Prostate gland (tissue), 2 donors: ENCODE measurements around the gene ARHGAP26. TPM values are rescaled to one million over a fixed set of nuclear protein-coding genes. Genes with fewer than 3 reads are reported as not detected.

Source experiments
- DNase-seq: peaks from one replicate; pipeline ENCODE4 v3.0.0-alpha.2; 2019; ENCODE audit warnings: low spot score
- H3K27ac ChIP-seq, 2 donors: fragments of 200-600 bp; sonication (generic); 2 replicates each; pipeline ENCODE4 v1.5.1; 2017 to 2019
- H3K27me3 ChIP-seq: fragments of 200-600 bp; sonication (generic); replicated peaks from 2 replicates; pipeline ENCODE4 v1.5.1; 2019; ENCODE audit not compliant: insufficient read depth
- H3K36me3 ChIP-seq, 2 donors: fragments of 200-600 bp; sonication (generic); 1 replicate in 1 of 2; 2 replicates in 1 of 2; pipeline versions ENCODE4 v1.5.1 to v1.8.1; 2017 to 2019
- H3K4me1 ChIP-seq: fragments of 200-600 bp; sonication (generic); replicated peaks from 2 replicates; pipeline ENCODE4 v1.5.1; 2019
- H3K4me3 ChIP-seq, 2 donors: fragments of 200-600 bp; sonication (generic); 2 replicates each; pipeline ENCODE4 v1.5.1; 2017 to 2019
- H3K9me3 ChIP-seq: fragments of 200-600 bp; sonication (generic); 2 replicates; pipeline ENCODE4 v1.5.1; 2017
- CTCF ChIP-seq, 4 experiments: fragments of 200-600 bp in 2 of 4; fragments of 450-650 bp in 2 of 4; sonication (generic) in 2 of 4; IDR thresholded peaks; 1 replicate in 3 of 4; 2 replicates in 1 of 4; pipeline ENCODE4 v1.5.1; 2016 to 2019; ENCODE audit warnings: antibody characterized with exemption in 4 of 4, mild to moderate bottlenecking in 2 of 4, moderate library complexity in 2 of 4
- POLR2A ChIP-seq: fragments of 450-650 bp; IDR thresholded peaks from one replicate; pipeline ENCODE4 v1.6.1; 2016; ENCODE audit warnings: antibody characterized with exemption, mild to moderate bottlenecking
- POLR2AphosphoS5 ChIP-seq: sonication (generic); formaldehyde crosslinking; IDR thresholded peaks from one replicate; pipeline ENCODE4 v1.6.1; 2017; ENCODE audit warnings: antibody characterized with exemption
- WGBS: methylation state at CpG from one replicate; pipeline ENCODE4 v1.1.5; 2018; 5-methylcytosine and 5-hydroxymethylcytosine counted together
- intact Hi-C: fragments of 100-400 bp; cut with DNase I; formaldehyde crosslinking; loops from one replicate; pipeline ENCODE4 v1.14.2; 2022
- total RNA-seq, 2 donors: library from RNA; depleted of rRNA; stranded (reverse); fragments of >200 nt; gene quantifications; one replicate each; pipeline ENCODE4 v1.1.0, GENCODE V29; 2016

Gene ARHGAP26
- total RNA-seq, 2 donors from 2014 or later: 11.7 to 39.8 TPM

DNA sequence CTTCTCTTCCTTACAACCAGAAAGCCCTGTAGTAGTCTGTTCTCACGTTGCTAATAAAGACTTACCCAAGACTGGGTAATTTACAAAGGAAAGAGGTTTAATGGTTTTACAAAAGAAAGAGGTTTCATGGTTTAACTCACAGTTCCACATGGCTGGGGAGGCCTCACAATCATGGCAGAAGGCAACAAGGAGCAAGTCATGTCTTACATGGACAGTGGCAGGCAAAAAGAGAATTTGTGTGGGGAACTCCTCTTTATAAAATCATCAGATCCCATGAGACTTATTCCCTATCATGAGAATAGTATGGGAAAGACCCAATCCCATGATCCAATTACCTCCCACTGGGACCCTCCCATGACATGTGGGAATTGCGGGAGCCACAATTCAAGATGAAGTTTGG, 468.4 kb downstream of the ARHGAP26 start:
- WGBS: 86% methylated on average over 2 of the region's 2 CpGs
- TF ChIP-seq CTCF (IDR thresholded peaks at IDR 0.05): no peak
- TF ChIP-seq POLR2A: no peak
- no peak for TF ChIP-seq POLR2AphosphoS5

GRCh38 chr5:143239882-143240518, 469.8 kb downstream of the ARHGAP26 start:
- WGBS: 79% methylated on average over 5 of the region's 5 CpGs
- Histone ChIP-seq H3K9me3 (no peaks in the 10 kb centered on the region), H3K27ac (no peak overlapping the region), H3K27me3 (no peaks in the 10 kb centered on the region), H3K36me3 (no peaks in the 10 kb centered on the region), H3K4me3 (no peak overlapping the region), H3K4me1 (no peaks in the 10 kb centered on the region)
- DNase-seq: no peak
- TF ChIP-seq CTCF (IDR thresholded peaks at IDR 0.05) (no peak), POLR2A (no peak), POLR2AphosphoS5 (no peak)
- intact Hi-C loops: loop anchor here (10.0 kb wide), 1 partner anchor 95 kb away; no protein-coding TSS in a partner anchor

More for the DNA sequence above, 468.4 kb downstream of the ARHGAP26 start:
- H3K4me1 ChIP-seq: no peaks in the 10 kb centered on the region
- intact Hi-C loops: no loop called here
- H3K27ac ChIP-seq: no peak overlapping the region
- H3K27me3 ChIP-seq: no peaks in the 10 kb centered on the region
- no peaks in the 10 kb centered on the region for H3K36me3 ChIP-seq
- H3K4me3 ChIP-seq: no peak overlapping the region
- no peaks in the 10 kb centered on the region for H3K9me3 ChIP-seq
- no peak for DNase-seq

- no peaks in the 10 kb centered on the region for H3K27me3 ChIP-seq
- H3K27ac ChIP-seq: no peak overlapping the region
- no peaks in the 10 kb centered on the region for H3K4me1 ChIP-seq
- no peaks in the 10 kb centered on the region for H3K9me3 ChIP-seq
- no peak for DNase-seq
- 50% methylated on average over 1 of the region's 1 CpG for WGBS
- TF ChIP-seq CTCF (IDR thresholded peaks at IDR 0.05): no peak
- H3K36me3 ChIP-seq: no peaks in the 10 kb centered on the region
- H3K4me3 ChIP-seq: no peak overlapping the region
- intact Hi-C loops: loop anchor here (10.0 kb wide), 1 partner anchor 97 kb away; no protein-coding TSS in a partner anchor
Measured at GRCh38 chr5:143241892-143242291, 471.7 kb downstream of the ARHGAP26 start.

DNA sequence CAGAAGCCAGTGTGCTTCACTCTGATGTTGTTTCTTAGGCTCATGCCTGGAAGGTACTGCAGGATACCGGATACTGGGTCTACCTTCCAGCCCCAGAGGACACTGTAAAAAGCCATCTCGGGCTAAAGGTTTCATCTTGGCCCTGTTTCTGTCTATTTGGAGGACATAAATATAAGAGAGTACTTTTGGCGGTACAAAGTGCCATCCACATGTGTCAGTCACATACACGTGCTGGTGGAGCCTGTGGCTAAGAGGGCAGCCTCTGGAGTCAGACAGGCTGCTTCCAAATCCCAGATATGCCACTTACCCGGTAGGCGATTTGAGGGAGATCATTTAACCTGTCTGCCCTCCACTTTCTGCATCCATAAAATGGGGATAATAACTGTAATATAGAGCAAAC, 472.9 kb downstream of the ARHGAP26 start:
- intact Hi-C loops: loop anchor here (10.0 kb wide), 1 partner anchor 98 kb away; no protein-coding TSS in a partner anchor
- Histone ChIP-seq H3K27me3 (no peaks in the 10 kb centered on the region), H3K27ac (no peak overlapping the region), H3K9me3 (no peaks in the 10 kb centered on the region), H3K4me1 (no peaks in the 10 kb centered on the region), H3K36me3 (no peaks in the 10 kb centered on the region), H3K4me3 (no peak overlapping the region)
- no peak for DNase-seq
- 85% methylated on average over 6 of the region's 6 CpGs for WGBS
- TF ChIP-seq POLR2AphosphoS5 (no peak), POLR2A (no peak), CTCF (IDR thresholded peaks at IDR 0.05) (no peak)
